Left lung (tissue), 10 donors: Measurements from ENCODE around the gene RTP1. TPM values are rescaled to one million over a fixed set of nuclear protein-coding genes. Genes with fewer than 3 reads are reported as not detected.

Experiments
- ATAC-seq: fragments of 200-7000 bp; cut with Tn5 transposase; one replicate; pipeline ENCODE4 v1.9.1; 2020; ENCODE audit warnings: moderate library complexity
- DNase-seq, 4 donors: peaks; one replicate each; pipeline ENCODE4 v3.0.0-alpha.2; 2013 to 2020
- H3K27ac ChIP-seq, 2 donors: fragments of 200-600 bp; sonication (generic) in 1 of 2; one replicate each; pipeline versions ENCODE4 v1.5.0 to v1.8.0; 2020 to 2021
- H3K27me3 ChIP-seq, 2 donors: fragments of 200-600 bp; sonication (generic) in 1 of 2; one replicate each; pipeline versions ENCODE4 v1.5.0 to v1.8.0; 2020 to 2021
- H3K36me3 ChIP-seq, 2 donors: fragments of 200-600 bp; sonication (generic) in 1 of 2; one replicate each; pipeline versions ENCODE4 v1.5.0 to v1.8.0; 2020 to 2021
- H3K4me1 ChIP-seq, 2 donors: fragments of 200-600 bp; one replicate each; pipeline ENCODE4 v1.8.0; 2021
- H3K4me3 ChIP-seq, 2 donors: fragments of 200-600 bp; sonication (generic) in 1 of 2; one replicate each; pipeline versions ENCODE4 v1.5.0 to v1.8.0; 2020 to 2021; ENCODE audit warnings: mild to moderate bottlenecking in 1 of 2
- H3K9me3 ChIP-seq, 2 donors: fragments of 200-600 bp; sonication (generic) in 1 of 2; one replicate each; pipeline versions ENCODE4 v1.5.0 to v1.8.0; 2020 to 2021
- intact Hi-C, 2 donors: fragments of 100-400 bp; cut with DNase I; formaldehyde crosslinking; loops; one replicate each; pipeline versions ENCODE4 v1.11.2 to v1.14.2; 2022
- polyA plus RNA-seq, 6 donors: library from polyadenylated mRNA; unstranded; fragments of 120-200 nt; gene quantifications; one replicate each; pipeline ENCODE4 v1.2.1, GENCODE V29; 2013; ENCODE audit not compliant: insufficient read length in 6 of 6
- total RNA-seq, 2 donors: library from RNA; stranded (reverse); fragmentation: NEBNext Ultra II Directional; extraction: Animal tissue kit (Norgen Biotek cat#: 25700); gene quantifications; one replicate each; pipeline ENCODE4 v1.2.1, GENCODE V29; 2021
- TF ChIP-seq, protein P1 (sequence below), 2 donors: fragments of 200-600 bp; sonication (generic) in 1 of 2; IDR thresholded peaks; one replicate each; pipeline versions ENCODE4 v1.5.0 to v1.8.0; 2021; ENCODE audit warnings: antibody characterized with exemption in 2 of 2
- donor health status: DM: no; HTN: yes; CAD: no.
- donor health status: DM: no; HTN: no; CAD: no.

Gene RTP1
- total and polyA plus RNA-seq, 8 donors: not detected

DNA sequence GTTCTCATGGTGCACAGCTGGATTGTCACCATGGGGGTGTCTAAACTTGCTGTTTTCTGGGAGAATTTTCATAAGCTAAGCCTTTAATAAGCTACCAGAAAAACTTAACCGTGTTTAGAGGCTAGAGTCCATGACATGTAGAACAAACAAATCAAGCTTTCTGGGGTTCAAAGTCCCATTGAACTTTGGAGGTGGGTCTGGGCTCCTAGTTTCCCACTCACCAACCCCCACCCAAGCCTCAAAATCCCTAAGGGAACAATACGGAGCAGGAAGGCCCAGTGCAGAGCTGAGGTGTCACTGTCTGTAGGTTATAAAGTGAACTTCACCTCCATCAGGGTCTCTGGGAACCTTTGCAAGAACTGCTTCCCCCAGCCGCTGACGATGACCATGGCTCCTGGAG is 25.5 kb downstream of the RTP1 start:
- Histone ChIP-seq H3K27ac (no peak overlapping the region), H3K36me3 (no peaks in the 10 kb centered on the region), H3K9me3 (no peaks in the 10 kb centered on the region), H3K4me1 (no peaks in the 10 kb centered on the region), H3K4me3 (no peak overlapping the region), H3K27me3 (no peaks in the 10 kb centered on the region)
- no peak for DNase-seq
- TF ChIP-seq, protein P1, sequence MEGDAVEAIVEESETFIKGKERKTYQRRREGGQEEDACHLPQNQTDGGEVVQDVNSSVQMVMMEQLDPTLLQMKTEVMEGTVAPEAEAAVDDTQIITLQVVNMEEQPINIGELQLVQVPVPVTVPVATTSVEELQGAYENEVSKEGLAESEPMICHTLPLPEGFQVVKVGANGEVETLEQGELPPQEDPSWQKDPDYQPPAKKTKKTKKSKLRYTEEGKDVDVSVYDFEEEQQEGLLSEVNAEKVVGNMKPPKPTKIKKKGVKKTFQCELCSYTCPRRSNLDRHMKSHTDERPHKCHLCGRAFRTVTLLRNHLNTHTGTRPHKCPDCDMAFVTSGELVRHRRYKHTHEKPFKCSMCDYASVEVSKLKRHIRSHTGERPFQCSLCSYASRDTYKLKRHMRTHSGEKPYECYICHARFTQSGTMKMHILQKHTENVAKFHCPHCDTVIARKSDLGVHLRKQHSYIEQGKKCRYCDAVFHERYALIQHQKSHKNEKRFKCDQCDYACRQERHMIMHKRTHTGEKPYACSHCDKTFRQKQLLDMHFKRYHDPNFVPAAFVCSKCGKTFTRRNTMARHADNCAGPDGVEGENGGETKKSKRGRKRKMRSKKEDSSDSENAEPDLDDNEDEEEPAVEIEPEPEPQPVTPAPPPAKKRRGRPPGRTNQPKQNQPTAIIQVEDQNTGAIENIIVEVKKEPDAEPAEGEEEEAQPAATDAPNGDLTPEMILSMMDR (IDR thresholded peaks at IDR 0.05): no peak
- ATAC-seq: no peak
- intact Hi-C loops: loop anchor here in 1 of 2 donors (10.0 kb wide), 2 partner anchors 92 to 452 kb away; partner anchors contain the start of gene SST

DNA sequence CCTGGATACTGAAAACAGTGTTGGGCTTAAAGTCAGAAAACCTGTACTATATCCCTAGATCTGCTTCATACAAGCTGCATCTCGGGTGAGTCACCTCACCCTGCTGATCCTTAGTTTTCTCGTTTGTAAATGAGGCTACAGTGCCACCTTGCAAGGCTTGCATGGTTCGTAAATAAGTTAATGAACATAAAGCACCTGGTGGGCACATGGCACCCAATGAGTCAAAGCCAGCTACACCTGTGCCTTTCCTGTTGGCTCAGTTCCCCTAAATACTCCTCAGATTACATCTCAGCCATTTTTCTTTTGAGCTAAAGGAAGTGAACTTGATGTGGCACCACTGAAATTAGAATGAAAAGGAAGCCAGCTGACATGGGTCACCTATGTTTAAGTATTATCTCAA is 26.5 kb downstream of the RTP1 start:
- TF ChIP-seq, protein P1 (IDR thresholded peaks at IDR 0.05): no peak
- Histone ChIP-seq H3K9me3 (no peaks in the 10 kb centered on the region), H3K27me3 (no peaks in the 10 kb centered on the region), H3K27ac (no peak overlapping the region), H3K4me3 (no peak overlapping the region), H3K36me3 (no peaks in the 10 kb centered on the region), H3K4me1 (no peaks in the 10 kb centered on the region)
- ATAC-seq: no peak
- no peak for DNase-seq
- intact Hi-C loops: loop anchor here in 1 of 2 donors (10.0 kb wide), 2 partner anchors 91 to 451 kb away; partner anchors contain the start of gene SST

DNA sequence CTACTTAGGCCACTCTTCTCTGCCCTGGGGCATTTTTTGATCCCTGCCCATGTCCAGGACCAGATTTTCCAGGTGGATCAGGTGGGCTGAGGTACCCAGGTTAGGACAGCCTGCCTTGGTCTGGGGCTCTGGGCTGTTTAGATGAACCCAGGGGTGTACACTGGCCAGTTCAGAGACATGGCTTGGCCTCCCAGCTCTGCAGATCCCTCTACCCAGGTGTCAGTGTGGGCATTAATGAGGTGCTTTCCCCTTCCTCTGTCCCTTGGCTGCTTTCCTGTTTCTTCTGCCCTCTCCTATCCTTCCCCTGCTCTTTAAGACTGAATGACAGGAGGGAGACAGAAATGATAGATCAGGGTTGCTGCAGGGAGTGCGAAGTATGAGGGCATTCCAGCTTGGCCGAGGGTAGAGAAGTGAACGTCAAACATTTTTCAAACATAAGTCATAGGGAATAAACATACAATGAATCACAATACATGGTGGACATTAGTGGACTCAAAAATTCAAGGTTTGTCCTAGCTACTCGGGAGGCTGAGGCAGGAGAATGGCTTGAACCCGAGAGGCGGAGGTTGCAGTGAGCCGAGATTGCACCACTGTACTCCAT is 30.5 kb downstream of the RTP1 start:
- intact Hi-C loops: loop anchor here in 1 of 2 donors (10.0 kb wide), 2 partner anchors 87 to 447 kb away; partner anchors contain the start of gene SST

DNA sequence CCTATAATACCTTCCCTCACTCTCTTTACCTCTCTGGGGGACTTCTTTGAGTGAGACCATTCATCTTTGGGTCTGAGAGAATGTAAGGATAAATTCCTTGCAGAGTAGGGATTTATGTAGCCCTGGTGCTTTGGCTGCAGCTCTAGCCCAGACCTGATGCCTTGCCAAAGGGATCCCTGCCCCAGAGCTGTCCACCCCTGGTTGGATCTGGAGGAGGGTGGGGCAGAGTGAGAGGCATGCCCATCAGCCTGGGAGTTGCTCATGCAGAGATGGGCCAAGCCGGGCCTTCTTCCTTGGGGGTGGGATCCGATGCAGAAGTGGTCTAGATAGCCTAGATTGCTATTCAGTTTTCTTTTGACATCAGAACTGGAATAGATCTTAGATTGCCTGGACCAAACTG is 31.5 kb downstream of the RTP1 start:
- no peaks in the 10 kb centered on the region for H3K4me1 ChIP-seq
- no peak for ATAC-seq
- TF ChIP-seq, protein P1 (IDR thresholded peaks at IDR 0.05): no peak
- no peaks in the 10 kb centered on the region for H3K36me3 ChIP-seq
- no peak overlapping the region for H3K4me3 ChIP-seq
- H3K27me3 ChIP-seq: no peaks in the 10 kb centered on the region
- no peak for DNase-seq
- intact Hi-C loops: loop anchor here in 1 of 2 donors (10.0 kb wide), 2 partner anchors 86 to 446 kb away; partner anchors contain the start of gene SST
- no peaks in the 10 kb centered on the region for H3K9me3 ChIP-seq
- H3K27ac ChIP-seq: no peak overlapping the region

More for the DNA sequence above, 30.5 kb downstream of the RTP1 start:
- no peaks in the 10 kb centered on the region for H3K4me1 ChIP-seq
- no peak overlapping the region for H3K27ac ChIP-seq
- ATAC-seq: no peak
- TF ChIP-seq, protein P1 (IDR thresholded peaks at IDR 0.05): no peak
- H3K36me3 ChIP-seq: no peaks in the 10 kb centered on the region
- no peaks in the 10 kb centered on the region for H3K9me3 ChIP-seq
- no peak for DNase-seq
- no peak overlapping the region for H3K4me3 ChIP-seq
- no peaks in the 10 kb centered on the region for H3K27me3 ChIP-seq

DNA sequence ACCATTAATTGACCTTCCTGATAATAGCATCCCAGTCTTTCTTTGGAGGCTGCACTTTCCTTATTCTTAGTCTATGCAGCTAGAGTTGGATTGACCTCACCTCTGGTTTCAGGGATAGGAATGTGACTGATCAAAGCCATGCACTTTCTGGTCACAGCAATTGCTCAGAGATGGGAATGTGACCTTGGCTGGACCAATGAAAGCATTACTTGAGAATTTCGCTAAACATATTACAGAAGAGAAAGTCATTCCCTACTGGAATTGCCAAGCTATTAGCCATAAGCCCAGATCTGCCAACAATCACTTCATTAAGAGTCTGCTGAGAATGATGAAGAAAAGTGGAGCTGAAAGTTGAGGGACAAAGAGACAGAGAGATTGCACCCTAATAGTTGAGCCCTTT is 32.7 kb downstream of the RTP1 start:
- DNase-seq (no peak), ATAC-seq (no peak)
- no peak overlapping the region for H3K4me3 ChIP-seq
- no peaks in the 10 kb centered on the region for H3K36me3 ChIP-seq
- intact Hi-C loops: no loop called here
- H3K4me1 ChIP-seq: no peaks in the 10 kb centered on the region
- H3K27ac ChIP-seq: no peak overlapping the region
- no peaks in the 10 kb centered on the region for H3K9me3 ChIP-seq
- TF ChIP-seq, protein P1 (IDR thresholded peaks at IDR 0.05): no peak
- no peaks in the 10 kb centered on the region for H3K27me3 ChIP-seq
